Heart left ventricle (tissue), 13 donors: Measurements from ENCODE around the gene LOXL4.

Source experiments
- CTCF ChIP-seq, 12 donors: fragments of 200-600 bp; sonication (generic) in 4 of 12; IDR thresholded peaks; one replicate each; pipeline versions ENCODE4 v1.5.0 to v1.8.0; 2018 to 2022; ENCODE audit warnings: antibody characterized with exemption in 12 of 12, mild to moderate bottlenecking in 5 of 12
- POLR2A ChIP-seq, 2 donors: fragments of 450-650 bp; IDR thresholded peaks; one replicate each; pipeline ENCODE4 v1.6.1; 2017; ENCODE audit warnings: antibody characterized with exemption in 2 of 2, mild to moderate bottlenecking in 2 of 2, moderate library complexity in 2 of 2
- donor health status: ischemic (EF 13 %, LVEDD 7.1; RV severe dilation, severe dysfunction).
- donor health status: DM: no; HTN: yes; CAD: no.
- donor health status: DM: no; HTN: no; CAD: no.
- donor health status: ischemic (EF 25% LVEDD 6.9; RV normal size, moderate dysfunction).
- donor health status: ischemic (EF 25% LVEDD 5.7; RV mildly dilated, moderate dysfunction).
- donor health status: ischemic (EF 35%, LVEDD 5.7; RV mildly dilated, moderate dysfunction).
- donor health status: nonischemic (EF 11% LVEDD 7.7; RV severe dilation, severe dysfunction).
- donor health status: DM: yes; HTN: yes; CAD: no.
- donor health status: PGD.
- donor health status: ischemic (EF 29% LVEDD 5.4; RV normal size, mild dysfunction).
- donor health status: nonischemic (EF 23%, LVEDD 6.1; RV moderate dilation, normal function).

- TF ChIP-seq POLR2A (IDR thresholded peaks at IDR 0.05) = no peak
- TF ChIP-seq CTCF (IDR thresholded peaks at IDR 0.05) = no peak
Observed at GRCh38 chr10:98215373-98215772, 52.6 kb downstream of the LOXL4 start.
